ENCODE data around the gene PLET1.

The PLET1 gene

GRCh38 chr11:112260490-112260889 lies at the start of gene PLET1:
TSS of gene PLET1 (minus strand) at chr11:112260860. CDS start at chr11:112260589, 271 bp downstream.
- in situ Hi-C loops (cut with MboI; ENCODE audit: low sequenced_read_pairs) = no loop called here

DNA sequence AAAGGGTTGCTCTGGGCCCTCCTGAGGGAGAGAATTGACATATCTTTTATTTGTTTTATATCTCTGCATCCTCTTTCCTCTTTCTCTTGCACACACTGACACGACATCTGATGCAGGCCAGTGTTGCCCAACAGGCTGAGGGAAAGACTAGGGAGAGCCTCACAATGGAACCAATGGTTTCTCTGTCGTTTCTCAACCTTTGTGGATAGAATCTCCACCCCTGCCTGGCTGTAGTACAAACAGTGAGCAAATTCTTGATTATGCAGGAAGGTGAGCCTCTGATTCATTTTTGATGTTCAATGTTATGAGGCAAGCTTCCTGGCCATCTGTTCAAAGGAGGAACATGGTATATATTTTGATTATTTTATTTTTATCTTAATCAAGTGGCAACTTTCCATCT lies 49.8 kb upstream of the PLET1 start:
- in situ Hi-C loops (cut with MboI; ENCODE audit: low sequenced_read_pairs) = no loop called here

GRCh38 chr11:112308651-112309050 lies 48.0 kb upstream of the PLET1 start:
- in situ Hi-C loops (cut with MboI; ENCODE audit: low sequenced_read_pairs) = no loop called here

DNA sequence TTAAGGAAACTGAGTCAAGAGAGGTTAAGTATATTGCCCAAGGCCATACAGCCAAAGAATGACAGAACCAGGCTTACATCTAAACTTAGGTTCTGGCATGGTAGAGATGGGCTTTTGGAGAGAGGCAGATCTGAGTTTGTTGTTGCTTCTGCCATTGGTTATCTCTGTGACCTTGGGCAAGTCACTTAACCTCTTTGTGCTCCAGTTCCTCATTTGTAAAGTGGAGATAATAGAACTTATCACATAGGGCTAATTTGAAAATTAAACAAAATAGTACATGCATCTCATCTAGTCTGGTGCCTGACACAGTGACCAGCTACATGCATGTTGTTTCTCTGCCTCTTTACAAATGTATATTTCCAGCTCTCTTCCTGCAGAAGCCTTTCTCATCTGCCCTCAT lies 47.0 kb upstream of the PLET1 start:
- in situ Hi-C loops (cut with MboI; ENCODE audit: low sequenced_read_pairs) = no loop called here

DNA sequence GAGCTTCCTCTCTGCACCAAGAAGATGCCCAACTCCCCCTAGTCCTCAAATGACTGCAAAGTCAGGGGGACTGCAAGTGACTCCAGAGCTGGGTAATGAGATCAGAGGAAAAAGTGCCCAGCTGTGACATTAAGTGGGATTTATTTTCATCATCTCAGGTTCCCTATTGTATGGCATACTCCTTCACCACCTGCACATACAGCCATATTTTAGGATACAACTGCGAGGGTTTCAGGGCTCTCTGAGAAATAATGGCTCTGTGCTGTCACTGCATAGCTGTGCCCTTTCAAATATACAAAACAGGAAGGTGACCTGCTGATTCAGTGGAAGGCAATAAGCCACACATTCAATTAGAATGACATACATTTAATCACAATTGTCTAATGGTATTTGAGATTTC lies 45.6 kb upstream of the PLET1 start:
- in situ Hi-C loops (cut with MboI; ENCODE audit: low sequenced_read_pairs) = no loop called here

GRCh38 chr11:112304914-112305313 lies 44.3 kb upstream of the PLET1 start:
- in situ Hi-C loops (cut with MboI; ENCODE audit: low sequenced_read_pairs) = no loop called here

GRCh38 chr11:112303616-112304015 lies 43.0 kb upstream of the PLET1 start:
- in situ Hi-C loops (cut with MboI; ENCODE audit: low sequenced_read_pairs) = no loop called here

DNA sequence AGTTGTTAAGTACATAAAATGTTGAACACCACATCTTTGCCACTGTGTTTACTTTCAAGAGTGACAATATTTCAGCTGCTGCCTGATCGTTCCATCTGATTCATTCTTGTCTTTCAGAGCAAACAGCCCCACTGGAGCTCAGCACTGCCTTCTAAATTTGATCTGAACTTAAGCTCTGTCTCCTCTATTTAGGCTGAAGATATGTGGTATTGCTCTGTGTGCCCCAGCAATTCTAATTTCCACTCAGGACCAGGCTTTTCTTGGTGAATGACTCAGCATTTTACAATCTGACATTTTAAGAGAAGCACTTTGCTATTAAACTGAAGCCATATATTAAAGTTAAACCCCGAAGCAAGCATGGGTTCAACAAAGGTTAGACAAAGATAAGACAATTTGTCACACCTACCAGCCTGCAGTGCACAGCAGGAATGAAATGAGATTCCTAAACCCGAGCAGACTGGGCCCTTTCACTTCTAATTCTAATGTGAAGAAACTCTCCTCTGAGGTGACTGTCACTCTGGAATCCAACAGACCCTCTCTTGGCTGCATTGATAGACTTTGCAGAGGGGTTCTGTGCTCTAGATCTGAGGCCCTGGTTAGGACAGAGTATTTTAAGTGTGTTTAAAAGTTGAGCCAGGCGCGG lies 41.7 kb upstream of the PLET1 start:
- in situ Hi-C loops (cut with MboI; ENCODE audit: low sequenced_read_pairs) = no loop called here

GRCh38 chr11:112300094-112300786 lies 39.6 kb upstream of the PLET1 start:
- in situ Hi-C loops (cut with MboI; ENCODE audit: low sequenced_read_pairs) = no loop called here

DNA sequence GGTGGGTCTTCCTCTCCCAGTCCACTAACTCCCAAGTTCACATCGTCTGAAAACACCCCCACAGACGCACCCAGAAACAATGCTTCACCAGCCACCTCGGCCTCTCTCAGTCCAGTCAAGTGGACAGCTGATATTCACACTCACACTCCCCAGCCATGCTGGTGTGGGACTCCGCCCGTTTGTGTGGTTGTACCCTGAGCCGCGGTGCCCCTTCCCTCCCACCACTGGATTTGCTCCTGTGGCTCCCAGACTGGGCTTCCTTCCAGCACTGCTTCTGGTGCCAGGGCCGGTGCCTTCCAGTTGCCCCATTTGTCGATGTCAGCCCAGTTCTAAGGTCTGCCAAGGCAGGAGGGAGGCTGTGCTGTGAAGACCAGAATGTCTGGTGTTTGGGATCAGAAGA lies 37.9 kb upstream of the PLET1 start:
- in situ Hi-C loops (cut with MboI; ENCODE audit: low sequenced_read_pairs) = no loop called here

DNA sequence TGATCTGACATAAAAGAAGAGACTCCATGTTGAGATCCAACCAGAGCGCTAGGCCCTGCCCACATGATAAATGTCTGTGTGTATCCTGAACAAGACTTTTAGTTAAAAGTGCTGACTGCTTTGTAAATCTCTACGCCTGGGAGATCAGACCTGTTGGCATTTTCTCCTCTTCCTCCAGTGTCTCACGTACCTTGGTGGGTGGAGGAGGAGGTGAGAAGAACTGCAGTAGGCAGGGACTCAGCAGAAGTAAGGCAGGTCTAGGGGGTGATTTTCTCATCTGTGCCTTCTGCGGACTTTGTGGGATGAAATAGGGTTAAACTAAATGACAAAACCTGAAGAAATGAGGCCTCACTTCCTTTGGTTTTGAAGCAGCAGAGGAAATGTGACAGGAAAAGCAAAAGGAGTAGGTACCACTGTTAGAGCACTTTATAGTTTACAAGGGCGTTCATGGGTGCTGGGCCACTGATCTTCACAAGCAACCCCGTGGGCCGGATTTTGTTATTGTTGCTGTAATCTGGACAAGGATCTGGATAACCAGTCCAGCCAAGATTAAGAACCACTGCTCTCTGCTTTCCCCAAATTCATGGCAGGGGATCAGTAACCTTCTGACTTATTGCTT lies 36.7 kb upstream of the PLET1 start:
- in situ Hi-C loops (cut with MboI; ENCODE audit: low sequenced_read_pairs) = no loop called here

GRCh38 chr11:112296044-112296443 lies 35.4 kb upstream of the PLET1 start:
- in situ Hi-C loops (cut with MboI; ENCODE audit: low sequenced_read_pairs) = no loop called here

GRCh38 chr11:112294688-112295340 lies 34.2 kb upstream of the PLET1 start:
- in situ Hi-C loops (cut with MboI; ENCODE audit: low sequenced_read_pairs) = no loop called here

DNA sequence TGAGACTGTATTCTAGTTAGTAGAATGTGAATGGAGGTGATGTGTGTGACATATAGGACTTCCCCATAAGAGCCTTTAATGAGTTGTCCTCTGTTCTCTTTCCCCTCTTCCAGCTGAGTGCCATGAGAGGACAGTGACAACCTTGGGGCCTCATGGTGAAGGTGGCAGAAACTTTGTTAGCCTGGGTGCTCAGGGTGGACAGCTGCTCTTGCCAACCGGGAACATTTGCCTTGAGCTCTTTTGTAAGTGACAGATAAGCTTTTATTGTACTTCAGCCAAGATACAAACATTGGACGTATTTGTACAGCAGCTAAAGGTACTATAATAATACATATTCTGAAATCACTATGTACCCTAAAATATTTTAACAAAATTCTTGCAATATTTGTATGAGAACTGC lies 33.0 kb upstream of the PLET1 start:
- in situ Hi-C loops (cut with MboI; ENCODE audit: low sequenced_read_pairs) = no loop called here

- in situ Hi-C loops (cut with MboI; ENCODE audit: low sequenced_read_pairs) = no loop called here
Observed at GRCh38 chr11:112292785-112293407, 32.2 kb upstream of the PLET1 start.

DNA sequence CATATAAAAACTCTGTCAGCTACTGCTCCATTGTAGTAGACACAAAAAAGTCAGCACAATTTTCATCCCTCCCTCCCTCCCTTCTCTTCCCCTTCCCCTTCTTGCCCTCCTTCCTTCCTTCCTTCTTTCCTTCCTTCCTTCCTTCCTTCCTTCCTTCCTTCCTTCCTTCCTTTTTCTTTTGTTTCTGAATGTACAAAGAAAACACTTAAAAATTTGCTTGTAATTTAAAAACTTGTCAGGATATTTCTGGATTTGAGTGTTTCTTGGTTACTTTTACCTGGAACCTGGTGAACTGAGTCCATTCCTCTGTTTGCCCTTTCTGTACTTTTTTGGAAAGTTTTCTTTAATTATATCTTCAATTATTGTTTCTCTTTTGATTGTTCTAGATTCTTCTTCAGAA lies 31.5 kb upstream of the PLET1 start:
- in situ Hi-C loops (cut with MboI; ENCODE audit: low sequenced_read_pairs) = no loop called here

- in situ Hi-C loops (cut with MboI; ENCODE audit: low sequenced_read_pairs) = no loop called here
Observed at GRCh38 chr11:112291191-112291590, 30.5 kb upstream of the PLET1 start.

- in situ Hi-C loops (cut with MboI; ENCODE audit: low sequenced_read_pairs) = no loop called here
Observed at GRCh38 chr11:112290493-112290850, 29.8 kb upstream of the PLET1 start.

DNA sequence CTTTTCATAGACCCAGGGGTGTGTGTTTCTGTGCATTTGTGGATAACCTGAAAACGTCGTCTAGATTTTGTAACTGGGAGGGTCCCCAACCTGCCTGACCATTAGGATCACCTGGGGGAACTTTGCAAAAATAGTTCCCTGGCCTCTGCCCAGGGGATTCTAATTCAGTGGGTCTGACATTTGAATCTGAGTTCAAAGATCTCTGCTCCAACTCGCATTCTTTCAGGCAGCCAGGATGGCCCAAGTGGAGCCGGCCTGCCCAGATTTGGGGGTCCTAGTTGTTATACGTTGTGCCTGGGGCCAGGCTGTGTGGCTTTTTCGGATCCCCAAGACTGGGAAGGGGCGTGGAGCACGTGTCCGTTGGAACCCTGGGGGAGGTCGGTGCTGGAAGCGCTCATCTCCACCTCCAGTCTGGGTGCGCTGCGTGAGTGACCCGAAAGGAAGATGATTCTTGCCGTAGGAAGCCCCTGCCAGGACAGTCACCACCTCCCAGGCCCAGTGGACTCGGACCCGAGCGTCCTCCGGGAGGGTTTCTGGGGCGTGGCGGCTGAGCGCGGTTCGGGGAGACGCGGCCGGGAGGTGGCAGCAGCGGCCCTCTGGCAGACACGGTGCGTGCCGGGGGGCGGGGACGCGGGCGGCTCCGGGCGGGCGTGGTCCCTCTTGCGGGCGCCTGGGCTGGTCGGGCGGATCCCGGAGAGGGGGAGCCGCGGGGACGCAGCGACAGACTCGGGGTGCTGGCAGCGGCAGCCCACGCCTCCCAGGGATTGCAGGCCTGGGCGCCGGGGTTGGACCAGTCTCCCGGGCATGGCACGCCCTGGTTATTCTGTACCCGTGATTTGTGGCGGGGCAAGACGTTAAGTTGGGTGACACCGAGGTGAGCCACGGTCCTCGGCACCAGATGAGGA lies 29.2 kb upstream of the PLET1 start:
- in situ Hi-C loops (cut with MboI; ENCODE audit: low sequenced_read_pairs) = no loop called here

- in situ Hi-C loops (cut with MboI; ENCODE audit: low sequenced_read_pairs) = no loop called here
Observed at GRCh38 chr11:112288021-112288420, 27.4 kb upstream of the PLET1 start.

Measured in HL-60/S4 treated with phorbol 12-myristate 13-acetate at 8.2 ng/mL for 4 days and 3 days (cell line).